OCI-LY3 (cell line): Measurements from ENCODE around the gene HOXB9.

ENCODE experiments used
- CTCF ChIP-seq: fragments of 200-600, 300-600 bp; sonication (generic); IDR thresholded peaks from 2 replicates; pipeline ENCODE4 v1.5.1; 2014; ENCODE audit warnings: antibody characterized with exemption, low read length, low read depth
- EZH2phosphoT487 ChIP-seq: fragments of 200-600 bp; shearing (Covaris generic); IDR thresholded peaks from 2 replicates; pipeline ENCODE4 v1.6.1; 2018; ENCODE audit warnings: antibody characterized with exemption, mixed run types, low read depth

- TF ChIP-seq CTCF, result no peak
- TF ChIP-seq EZH2phosphoT487, result no peak
Observed at GRCh38 chr17:48612854-48613691, 13.1 kb downstream of the HOXB9 start.
